Heart right ventricle (tissue), 16 donors: Measurements from ENCODE around the gene METTL2A. TPM values are rescaled to one million over a fixed set of nuclear protein-coding genes. Genes with fewer than 3 reads are reported as not detected.
"Not testable (repeated sequence)": the region's sequence is repeated elsewhere in the genome, so short reads cannot be mapped to it uniquely, and the experiment has no call there.

Experiments
- ATAC-seq, 8 donors: fragments of 200-7000 bp; cut with Tn5 transposase; one replicate each; pipeline ENCODE4 v1.9.1; 2020; ENCODE audit warnings: mild to moderate bottlenecking in 8 of 8, moderate library complexity in 8 of 8, moderate number of reproducible peaks in 1 of 8
- DNase-seq, 2 donors: peaks; one replicate each; pipeline ENCODE4 v3.0.0-alpha.2; 2020
- H3K27ac ChIP-seq, 10 donors: fragments of 200-600 bp; sonication (generic) in 2 of 10; one replicate each; pipeline versions ENCODE4 v1.5.0 to v1.8.0; 2020 to 2022; ENCODE audit warnings: mild to moderate bottlenecking in 3 of 10
- H3K27me3 ChIP-seq, 7 donors: fragments of 200-600 bp; one replicate each; pipeline ENCODE4 v1.8.0; 2021 to 2022; ENCODE audit warnings: mild to moderate bottlenecking in 2 of 7
- H3K36me3 ChIP-seq, 9 donors: fragments of 200-600 bp; sonication (generic) in 1 of 9; one replicate each; pipeline versions ENCODE4 v1.5.0 to v1.8.0; 2020 to 2022; ENCODE audit warnings: mild to moderate bottlenecking in 2 of 9
- H3K4me1 ChIP-seq, 9 donors: fragments of 200-600 bp; sonication (generic) in 1 of 9; one replicate each; pipeline versions ENCODE4 v1.5.0 to v1.8.0; 2020 to 2022; ENCODE audit warnings: mild to moderate bottlenecking in 4 of 9
- H3K4me3 ChIP-seq, 10 donors: fragments of 200-600 bp; sonication (generic) in 2 of 10; one replicate each; pipeline versions ENCODE4 v1.5.0 to v1.8.0; 2020 to 2022; ENCODE audit warnings: mild to moderate bottlenecking in 7 of 10, moderate library complexity in 2 of 10
- H3K9me3 ChIP-seq, 11 donors: fragments of 200-600 bp in 10 of 11; sonication (generic) in 2 of 11; one replicate each; pipeline versions ENCODE4 v1.5.0 to v1.8.0; 2013 to 2022; ENCODE audit warnings: mild to moderate bottlenecking in 2 of 11, control low read depth in 1 of 11, moderate library complexity in 1 of 11
- WGBS, 2 donors: extraction: QIAGEN DNeasy Blood & Tissue Kit; methylation state at CpG; one replicate each; pipeline ENCODE4 v1.1.7; 2013; ENCODE audit warnings: inconsistent platforms in 1 of 2; 5-methylcytosine and 5-hydroxymethylcytosine counted together
- intact Hi-C, 10 donors: fragments of 100-400 bp; cut with DNase I; formaldehyde crosslinking; loops; one replicate each; pipeline versions ENCODE4 v1.11.1 to v1.14.2; 2022
- polyA plus RNA-seq, 2 donors: library from polyadenylated mRNA; stranded (reverse); fragments of 200-250 nt; gene quantifications; one replicate each; pipeline ENCODE4 v1.2.3, GENCODE V29; 2013
- total RNA-seq, 10 donors: library from RNA; stranded (reverse); fragmentation: NEBNext Ultra II Directional in 3 of 10; extraction: Animal tissue kit (Norgen Biotek cat#: 25700) in 3 of 10; gene quantifications; one replicate each; pipeline versions ENCODE4 v1.2.1 to v1.2.4, GENCODE V29; 2021 to 2023
- TF ChIP-seq, protein P1 (sequence below), 9 donors: fragments of 200-600 bp; sonication (generic) in 2 of 9; IDR thresholded peaks; one replicate each; pipeline versions ENCODE4 v1.5.0 to v1.8.0; 2021 to 2022; ENCODE audit warnings: antibody characterized with exemption in 9 of 9, mild to moderate bottlenecking in 5 of 9, moderate library complexity in 1 of 9
- donor health status: Arrhythmogenic right ventricular cardiomyopathy.
- donor health status: ischemic (EF 13 %, LVEDD 7.1; RV severe dilation, severe dysfunction).
- donor health status: healthy with polysubstance abuse.
- donor health status: DM: no; HTN: yes; CAD: no.
- donor health status: DM: no; HTN: no; CAD: no.
- donor health status: ischemic (EF 25% LVEDD 6.9; RV normal size, moderate dysfunction).
- donor health status: ischemic (EF 25% LVEDD 5.7; RV mildly dilated, moderate dysfunction).
- donor health status: healthy.
- donor health status: DM: yes; HTN: yes; CAD: no.
- donor health status: Ischemic cardiomyopathy.
- donor health status: ischemic (EF 35%, LVEDD 5.7; RV mildly dilated, moderate dysfunction).
- donor health status: nonischemic (EF 11% LVEDD 7.7; RV severe dilation, severe dysfunction).
- donor health status: DM: yes; HTN: yes; CAD: no.
- donor health status: PGD.
- donor health status: ischemic (EF 29% LVEDD 5.4; RV normal size, mild dysfunction).
- donor health status: nonischemic (EF 23%, LVEDD 6.1; RV moderate dilation, normal function).

The METTL2A gene
- total and polyA plus RNA-seq, 12 donors, result 6.6 to 19.5 (median 17.8) TPM

- intact Hi-C loops, H3K36me3 ChIP-seq, H3K9me3 ChIP-seq, H3K4me1 ChIP-seq, H3K27ac ChIP-seq, H3K27me3 ChIP-seq, H3K4me3 ChIP-seq: not testable (repeated sequence)
- 37 to 46% methylated on average over 6 of the region's 8 CpGs for WGBS, 2 donors
- ATAC-seq (peak in 6 of 8 donors; percentile 36 to 65 (median 51)), DNase-seq (peak; percentile 42 to 51)
Measured at GRCh38 chr17:62470666-62471379, 47.1 kb downstream of the METTL2A start.

GRCh38 chr17:62471380-62471880, 47.7 kb downstream of the METTL2A start:
- H3K9me3 ChIP-seq, intact Hi-C loops, H3K27ac ChIP-seq, H3K36me3 ChIP-seq, H3K4me3 ChIP-seq, DNase-seq, H3K4me1 ChIP-seq, H3K27me3 ChIP-seq: not testable (repeated sequence)
- ATAC-seq, result peak in 1 of 8 donors; percentile 8
- WGBS, 2 donors, result 71 to 76% methylated on average over 9 of the region's 9 CpGs

GRCh38 chr17:62473030-62473982, 49.6 kb downstream of the METTL2A start:
- H3K36me3 ChIP-seq, H3K9me3 ChIP-seq, DNase-seq, H3K27me3 ChIP-seq, H3K4me3 ChIP-seq, H3K27ac ChIP-seq, intact Hi-C loops: not testable (repeated sequence)
- ATAC-seq, result peak in 2 of 8 donors; percentile 36 to 41
- 80 to 85% methylated on average over 7 to 8 of the region's 8 CpGs for WGBS, 2 donors
- H3K4me1 ChIP-seq, result peaks cover 0 to 14% (median 6%) of the 10 kb centered on the region in 9 donors

- WGBS, 2 donors, result 91% methylated on average over 8 of the region's 8 CpGs
- peak overlapping the region in 6 of 10 donors; percentile 70 to 83 (median 80) for H3K4me3 ChIP-seq
- peak overlapping the region in 6 of 10 donors; percentile 89 to 97 (median 95) for H3K27ac ChIP-seq
- DNase-seq, ATAC-seq, H3K9me3 ChIP-seq, H3K27me3 ChIP-seq, intact Hi-C loops: not testable (repeated sequence)
- peaks cover 0 to 33% (median 16%) of the 10 kb centered on the region in 9 donors for H3K4me1 ChIP-seq
- peaks cover 0 to 12% (median 3%) of the 10 kb centered on the region in 9 donors for H3K36me3 ChIP-seq
Measured at GRCh38 chr17:62477111-62477510, 53.4 kb downstream of the METTL2A start.

- 1 to 2% methylated on average over 43 to 61 of the region's 61 CpGs for WGBS, 2 donors
- Histone ChIP-seq H3K4me3 (peak overlapping the region; percentile 44 to 89 (median 80)), H3K36me3 (peaks cover 0 to 20% (median 4%) of the 10 kb centered on the region in 9 donors), H3K27ac (peak overlapping the region; percentile 89 to 97 (median 94)), H3K4me1 (peaks cover 0 to 40% (median 23%) of the 10 kb centered on the region in 9 donors)
- H3K27me3 ChIP-seq, H3K9me3 ChIP-seq, intact Hi-C loops: not testable (repeated sequence)
- TF ChIP-seq, protein P1, sequence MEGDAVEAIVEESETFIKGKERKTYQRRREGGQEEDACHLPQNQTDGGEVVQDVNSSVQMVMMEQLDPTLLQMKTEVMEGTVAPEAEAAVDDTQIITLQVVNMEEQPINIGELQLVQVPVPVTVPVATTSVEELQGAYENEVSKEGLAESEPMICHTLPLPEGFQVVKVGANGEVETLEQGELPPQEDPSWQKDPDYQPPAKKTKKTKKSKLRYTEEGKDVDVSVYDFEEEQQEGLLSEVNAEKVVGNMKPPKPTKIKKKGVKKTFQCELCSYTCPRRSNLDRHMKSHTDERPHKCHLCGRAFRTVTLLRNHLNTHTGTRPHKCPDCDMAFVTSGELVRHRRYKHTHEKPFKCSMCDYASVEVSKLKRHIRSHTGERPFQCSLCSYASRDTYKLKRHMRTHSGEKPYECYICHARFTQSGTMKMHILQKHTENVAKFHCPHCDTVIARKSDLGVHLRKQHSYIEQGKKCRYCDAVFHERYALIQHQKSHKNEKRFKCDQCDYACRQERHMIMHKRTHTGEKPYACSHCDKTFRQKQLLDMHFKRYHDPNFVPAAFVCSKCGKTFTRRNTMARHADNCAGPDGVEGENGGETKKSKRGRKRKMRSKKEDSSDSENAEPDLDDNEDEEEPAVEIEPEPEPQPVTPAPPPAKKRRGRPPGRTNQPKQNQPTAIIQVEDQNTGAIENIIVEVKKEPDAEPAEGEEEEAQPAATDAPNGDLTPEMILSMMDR (IDR thresholded peaks at IDR 0.05), result peak in 1 of 9 donors; percentile 18
- ATAC-seq (peak; percentile 15 to 63 (median 34)), DNase-seq (peak in 1 of 2 donors; percentile 22)
Measured at GRCh38 chr17:62477718-62478408, 54.2 kb downstream of the METTL2A start.
